Measurements from ENCODE around the gene QPCT.

QPCT gene

GRCh38 chr2:37321029-37321682 lies 23.3 kb upstream of the QPCT start:
- H3K9ac ChIP-seq = no peak overlapping the region
- no peak overlapping the region for H3K4me3 ChIP-seq (ENCODE audit: low read depth, low read length)
- H3K79me2 ChIP-seq = peaks cover 2% of the 10 kb centered on the region
- H3K4me2 ChIP-seq (ENCODE audit: low read length) = no peak overlapping the region
- no peaks in the 10 kb centered on the region for H3K36me3 ChIP-seq (ENCODE audit: control insufficient read depth, insufficient read depth, low read length)
- peaks cover 9% of the 10 kb centered on the region for H3K4me1 ChIP-seq
- no peaks in the 10 kb centered on the region for H3K9me3 ChIP-seq (ENCODE audit: control insufficient read depth, low read length)
- H2AFZ ChIP-seq = no peak overlapping the region
- no peaks in the 10 kb centered on the region for H3K27me3 ChIP-seq (ENCODE audit: control insufficient read depth, insufficient read depth, low read length)
- TF ChIP-seq CTCF (IDR thresholded peaks at IDR 0.05) = no peak
- no peak overlapping the region for H3K27ac ChIP-seq

- Histone ChIP-seq H3K4me1 (peaks cover 9% of the 10 kb centered on the region), H3K79me2 (no peaks in the 10 kb centered on the region), H3K36me3 (ENCODE audit: control insufficient read depth, insufficient read depth, low read length) (no peaks in the 10 kb centered on the region), H3K4me2 (ENCODE audit: low read length) (no peak overlapping the region), H3K4me3 (ENCODE audit: low read depth, low read length) (no peak overlapping the region), H3K9me3 (ENCODE audit: control insufficient read depth, low read length) (no peaks in the 10 kb centered on the region), H2AFZ (no peak overlapping the region), H3K9ac (no peak overlapping the region), H3K27ac (no peak overlapping the region), H3K27me3 (ENCODE audit: control insufficient read depth, insufficient read depth, low read length) (no peaks in the 10 kb centered on the region)
- TF ChIP-seq CTCF (IDR thresholded peaks at IDR 0.05) = no peak
Observed at GRCh38 chr2:37322368-37322767, 22.1 kb upstream of the QPCT start.

GRCh38 chr2:37323176-37323780 lies 21.2 kb upstream of the QPCT start:
- Histone ChIP-seq H3K27ac (peak overlapping the region; percentile 21), H3K9me3 (ENCODE audit: control insufficient read depth, low read length) (no peaks in the 10 kb centered on the region), H3K27me3 (ENCODE audit: control insufficient read depth, insufficient read depth, low read length) (no peaks in the 10 kb centered on the region), H2AFZ (peak overlapping the region; percentile 80), H3K4me3 (ENCODE audit: low read depth, low read length) (peak overlapping the region; percentile 68), H3K36me3 (ENCODE audit: control insufficient read depth, insufficient read depth, low read length) (no peaks in the 10 kb centered on the region), H3K4me1 (peaks cover 9% of the 10 kb centered on the region), H3K9ac (no peak overlapping the region), H3K4me2 (ENCODE audit: low read length) (peak overlapping the region; percentile 65), H3K79me2 (no peaks in the 10 kb centered on the region)
- no peak for TF ChIP-seq CTCF (IDR thresholded peaks at IDR 0.05)

- peaks cover 8% of the 10 kb centered on the region for H3K4me1 ChIP-seq
Observed at GRCh38 chr2:37323781-37324535, 20.5 kb upstream of the QPCT start.

More at GRCh38 chr2:37323781-37324535, 20.5 kb upstream of the QPCT start:
- H3K79me2 ChIP-seq = no peaks in the 10 kb centered on the region
- H3K4me3 ChIP-seq (ENCODE audit: low read depth, low read length) = peak overlapping the region; percentile 68
- peak overlapping the region; percentile 80 for H2AFZ ChIP-seq
- no peaks in the 10 kb centered on the region for H3K36me3 ChIP-seq (ENCODE audit: control insufficient read depth, insufficient read depth, low read length)
- no peak for TF ChIP-seq CTCF (IDR thresholded peaks at IDR 0.05)
- peak overlapping the region; percentile 65 for H3K4me2 ChIP-seq (ENCODE audit: low read length)
- H3K27ac ChIP-seq = peak overlapping the region; percentile 21
- H3K9ac ChIP-seq = peak overlapping the region; percentile 9
- no peaks in the 10 kb centered on the region for H3K27me3 ChIP-seq (ENCODE audit: control insufficient read depth, insufficient read depth, low read length)
- H3K9me3 ChIP-seq (ENCODE audit: control insufficient read depth, low read length) = no peaks in the 10 kb centered on the region
